Naive thymus-derived CD4-positive, alpha-beta T cell (primary cell): Measurements from ENCODE around the gene C5orf47. TPM values are rescaled to one million over a fixed set of nuclear protein-coding genes. Genes with fewer than 3 reads are reported as not detected.

Source experiments
- ATAC-seq: fragments of 150-1000 bp; cut with Tn5 transposase; 2 replicates; pipeline ENCODE4 v1.10.0; 2021; ENCODE audit warnings: mild to moderate bottlenecking, moderate library complexity
- CTCF ChIA-PET: fragments of 350-600 bp; sonication (Branson Sonifier 250); formaldehyde crosslinking; loops from one replicate; lab custom pipeline; 2021; ENCODE audit warnings: antibody characterized with exemption; lab: Charles Lee
- POLR2A ChIA-PET: fragments of 350-600 bp; sonication (Branson Sonifier 250); formaldehyde crosslinking; loops from one replicate; lab custom pipeline; 2021; ENCODE audit warnings: antibody characterized with exemption, inconsistent platforms; lab: Charles Lee
- DNase-seq, 9 donors: peaks; one replicate each; pipeline versions ENCODE4 v3.0.0 to v3.0.0-alpha.2; 2020 to 2022; ENCODE audit warnings: mixed read lengths in 1 of 9
- H3K27ac ChIP-seq: one replicate; pipeline ENCODE4 v1.7.0; 2013; ENCODE audit warnings: mild to moderate bottlenecking, low read depth, low read length, moderate library complexity
- H3K27me3 ChIP-seq, 2 donors: one replicate each; pipeline ENCODE4 v1.7.0; 2013; ENCODE audit warnings: low read length in 2 of 2, mild to moderate bottlenecking in 2 of 2, moderate library complexity in 2 of 2; ENCODE audit not compliant: control insufficient read depth in 2 of 2, insufficient read depth in 2 of 2
- H3K36me3 ChIP-seq, 3 experiments: 1 replicate in 2 of 3; 2 replicates in 1 of 3; pipeline ENCODE4 v1.7.0; 2013; ENCODE audit warnings: low read length in 3 of 3, mild to moderate bottlenecking in 3 of 3, moderate library complexity in 1 of 3; ENCODE audit not compliant: insufficient read depth in 3 of 3, control insufficient read depth in 2 of 3
- H3K4me1 ChIP-seq, 2 donors: one replicate each; pipeline ENCODE4 v1.7.0; 2013; ENCODE audit warnings: low read length in 2 of 2, mild to moderate bottlenecking in 2 of 2, moderate library complexity in 1 of 2; ENCODE audit not compliant: control insufficient read depth in 2 of 2, insufficient read depth in 2 of 2
- H3K4me3 ChIP-seq: 2 replicates; pipeline ENCODE4 v1.7.0; 2013; ENCODE audit warnings: mild to moderate bottlenecking, low read length
- H3K9me3 ChIP-seq, 3 experiments: 1 replicate in 2 of 3; 2 replicates in 1 of 3; pipeline ENCODE4 v1.7.0; 2013; ENCODE audit warnings: low read length in 3 of 3; ENCODE audit not compliant: control insufficient read depth in 2 of 3
- H3K27ac Mint-ChIP-seq, 9 donors: one replicate each; pipeline ENCODE4 v1.8.0; 2020 to 2022; ENCODE audit warnings: mixed read lengths in 9 of 9, mild to moderate bottlenecking in 8 of 9, moderate library complexity in 5 of 9, inconsistent platforms in 2 of 9
- H3K27me3 Mint-ChIP-seq, 5 donors: one replicate each; pipeline ENCODE4 v1.8.0; 2021 to 2022; ENCODE audit warnings: mixed read lengths in 5 of 5, mild to moderate bottlenecking in 1 of 5
- H3K36me3 Mint-ChIP-seq, 5 donors: one replicate each; pipeline ENCODE4 v1.8.0; 2020 to 2022; ENCODE audit warnings: mixed read lengths in 5 of 5, mild to moderate bottlenecking in 3 of 5, inconsistent platforms in 1 of 5
- H3K4me1 Mint-ChIP-seq, 7 donors: one replicate each; pipeline ENCODE4 v1.8.0; 2020 to 2022; ENCODE audit warnings: mixed read lengths in 7 of 7, mild to moderate bottlenecking in 3 of 7, inconsistent platforms in 1 of 7
- H3K4me3 Mint-ChIP-seq, 10 donors: one replicate each; pipeline ENCODE4 v1.8.0; 2020 to 2022; ENCODE audit warnings: mild to moderate bottlenecking in 10 of 10, mixed read lengths in 10 of 10, moderate library complexity in 6 of 10, inconsistent platforms in 2 of 10
- H3K9me3 Mint-ChIP-seq, 11 donors: one replicate each; pipeline ENCODE4 v1.8.0; 2020 to 2022; ENCODE audit warnings: mixed read lengths in 11 of 11, mild to moderate bottlenecking in 4 of 11, inconsistent platforms in 1 of 11, moderate library complexity in 1 of 11
- intact Hi-C, 2 donors: fragments of 100-400 bp; cut with micrococcal nuclease; formaldehyde crosslinking; loops; one replicate each; pipeline ENCODE4 v1.15.1; 2023
- polyA plus RNA-seq, 2 donors: library from polyadenylated mRNA; unstranded; fragments of 300-500 nt; fragmentation: Illumina TruSeq; gene quantifications; one replicate each; pipeline ENCODE4 v1.2.3, GENCODE V29; 2021
- total RNA-seq, 6 experiments: library from RNA in 5 of 6; stranded (reverse) in 5 of 6; gene quantifications; 1 replicate in 5 of 6; 2 replicates in 1 of 6; pipeline ENCODE4 v1.2.3 and lab custom pipeline; 2021 to 2026

The C5orf47 gene
- total and polyA plus RNA-seq, 7 experiments from 2014 or later: not detected

DNA sequence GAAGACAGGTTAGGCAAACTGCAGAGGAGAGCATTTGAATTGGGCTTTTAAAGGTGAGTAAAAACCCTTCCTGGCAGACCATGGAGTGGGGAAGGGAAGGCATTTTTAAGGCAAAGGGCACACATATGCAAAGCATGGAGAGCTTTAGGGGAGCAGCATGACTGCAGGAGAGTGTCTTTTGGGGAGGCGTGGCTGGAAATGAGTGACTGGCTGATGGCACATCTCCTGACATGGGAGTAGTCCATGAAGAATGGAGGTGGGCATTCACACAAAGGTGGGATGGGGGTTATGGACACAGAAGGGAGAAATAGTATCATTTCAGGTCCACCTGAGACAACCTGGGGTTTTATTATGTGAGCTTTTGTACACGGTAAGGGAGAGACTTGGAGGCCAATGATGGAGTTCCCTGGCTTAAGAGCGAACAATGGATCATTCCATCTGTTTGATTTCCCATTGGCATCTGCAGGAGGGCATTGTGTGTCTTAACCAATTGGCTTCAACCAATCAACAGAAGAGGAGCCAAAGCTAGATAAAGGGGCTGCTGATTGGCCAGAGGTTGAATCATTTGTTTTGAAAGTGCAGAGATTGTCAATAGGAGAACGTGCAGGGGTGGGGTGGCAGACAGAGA is 58.6 kb downstream of the C5orf47 start:
- ChIA-PET POLR2A (no interaction called here), CTCF (no interaction called here)
- Histone ChIP-seq H3K27ac (no peak overlapping the region), H3K36me3 (no peaks in the 10 kb centered on the region), H3K9me3 (no peaks in the 10 kb centered on the region), H3K4me1 (no peaks in the 10 kb centered on the region), H3K4me3 (no peak overlapping the region), H3K27me3 (no peaks in the 10 kb centered on the region)
- intact Hi-C loops: no loop called here
- Mint-ChIP-seq H3K9me3 (peaks cover 0 to 13% (median 2%) of the 10 kb centered on the region in 11 donors), H3K27ac (no peak overlapping the region), H3K27me3 (peaks cover 0 to 52% (median 43%) of the 10 kb centered on the region in 5 donors), H3K4me1 (no peaks in the 10 kb centered on the region), H3K36me3 (no peaks in the 10 kb centered on the region), H3K4me3 (no peak overlapping the region)
- ATAC-seq (no peak), DNase-seq (no peak)

- no peak overlapping the region for H3K4me3 ChIP-seq
- H3K9me3 Mint-ChIP-seq: peaks cover 0 to 3% (median 0%) of the 10 kb centered on the region in 11 donors
- no peaks in the 10 kb centered on the region for H3K9me3 ChIP-seq
- no peak overlapping the region for H3K27ac ChIP-seq
- ATAC-seq (no peak), DNase-seq (no peak)
- H3K4me3 Mint-ChIP-seq: no peak overlapping the region
- ChIA-PET POLR2A (no interaction called here), CTCF (no interaction called here)
- H3K36me3 Mint-ChIP-seq: no peaks in the 10 kb centered on the region
- no peaks in the 10 kb centered on the region for H3K4me1 Mint-ChIP-seq
- intact Hi-C loops: no loop called here
- H3K27me3 ChIP-seq: no peaks in the 10 kb centered on the region
- H3K27me3 Mint-ChIP-seq: peaks cover 0 to 18% (median 15%) of the 10 kb centered on the region in 5 donors
- no peaks in the 10 kb centered on the region for H3K36me3 ChIP-seq
- no peaks in the 10 kb centered on the region for H3K4me1 ChIP-seq
- H3K27ac Mint-ChIP-seq: no peak overlapping the region
Measured at GRCh38 chr5:174052636-174053035, 63.7 kb downstream of the C5orf47 start.

DNA sequence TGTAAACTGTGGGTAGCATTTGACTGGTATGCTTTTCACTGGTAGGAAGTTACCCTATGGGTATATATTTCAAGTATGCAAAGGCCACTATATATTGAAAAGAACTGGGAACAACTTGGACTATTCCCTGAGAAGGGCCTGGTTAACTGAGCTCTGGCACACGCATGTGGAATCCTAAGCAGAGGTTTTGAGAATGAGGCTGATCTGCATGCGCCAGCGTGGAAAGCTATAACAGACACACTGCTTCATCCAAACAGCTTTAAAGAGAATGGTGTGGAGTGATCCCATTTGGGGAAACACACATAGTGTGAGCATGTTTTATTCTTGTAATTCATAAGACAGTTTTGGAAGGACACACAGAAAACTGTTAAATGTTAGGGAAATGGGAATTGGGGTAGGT is 64.9 kb downstream of the C5orf47 start:
- H3K4me1 Mint-ChIP-seq: no peaks in the 10 kb centered on the region
- Histone ChIP-seq H3K9me3 (no peaks in the 10 kb centered on the region), H3K4me1 (no peaks in the 10 kb centered on the region), H3K27me3 (no peaks in the 10 kb centered on the region), H3K27ac (no peak overlapping the region), H3K4me3 (no peak overlapping the region), H3K36me3 (no peaks in the 10 kb centered on the region)
- no peak overlapping the region for H3K27ac Mint-ChIP-seq
- peaks cover 0 to 8% (median 0%) of the 10 kb centered on the region in 11 donors for H3K9me3 Mint-ChIP-seq
- H3K36me3 Mint-ChIP-seq: no peaks in the 10 kb centered on the region
- ChIA-PET CTCF (no interaction called here), POLR2A (no interaction called here)
- H3K27me3 Mint-ChIP-seq: peaks cover 0 to 26% (median 12%) of the 10 kb centered on the region in 5 donors
- H3K4me3 Mint-ChIP-seq: no peak overlapping the region
- DNase-seq (no peak), ATAC-seq (no peak)
- intact Hi-C loops: no loop called here

Other genes with a start within 250 kb of the C5orf47 start
- 10 to 100 TPM; 12.6 to 40.4 (median 17.5) TPM for gene CPEB4, start 100.8 kb upstream of the C5orf47 start, total RNA-seq
- 1 to 10 TPM; 3.9 to 6.9 TPM for gene CPEB4, start 100.8 kb upstream of the C5orf47 start, polyA plus RNA-seq
- not detected for gene NSG2, start 56.5 kb downstream of the C5orf47 start, total RNA-seq
- not detected for gene NSG2, start 56.5 kb downstream of the C5orf47 start, polyA plus RNA-seq